HepG2 (cell line): Measurements from ENCODE around the gene OSER1. TPM values are rescaled to one million over a fixed set of nuclear protein-coding genes. Genes with fewer than 3 reads are reported as not detected.

Source experiments
- ATAC-seq: fragments of 200-7000 bp; cut with Tn5 transposase; 3 replicates; pipeline ENCODE4 v1.9.1; 2020; ENCODE audit warnings: mild to moderate bottlenecking, moderate library complexity
- BruUV-seq: library from RNA; stranded (reverse); fragments of 400-500 nt; replicated peaks from 2 replicates; lab custom pipeline; 2021; lab: Mats Ljungman, UMichigan
- CTCF ChIA-PET: fragments of 300-600 bp; formaldehyde crosslinking; extraction: SDS; loops from one replicate; lab custom pipeline; 2021; ENCODE audit warnings: low total read pairs, inconsistent platforms, low intra/inter-chr PET ratio; lab: Yijun Ruan, JAX
- POLR2A ChIA-PET: fragments of 350-600 bp; sonication (Branson Sonifier 250); formaldehyde crosslinking; loops from one replicate; lab custom pipeline; 2020; ENCODE audit warnings: antibody characterized with exemption, inconsistent platforms; lab: Yijun Ruan, JAX
- DNase-seq: peaks from one replicate; pipeline ENCODE4 v3.0.0-alpha.2; 2015; ENCODE audit warnings: low spot score
- FAIRE-seq: peaks from 3 replicates; lab custom pipeline; 2011; peaks lifted over from hg19 to GRCh38; lab: Jason Lieb, UNC
- H2AFZ ChIP-seq: one replicate; pipeline ENCODE4 v1.6.1; 2011; ENCODE audit warnings: low read length, inconsistent platforms
- H3K27ac ChIP-seq: fragments of 300-600 bp; 3 replicates; pipeline ENCODE4 v1.8.0; 2011; ENCODE audit warnings: mixed run types, mild to moderate bottlenecking, mixed read lengths, low read length, inconsistent platforms; ENCODE audit not compliant: insufficient read depth; ENCODE audit errors: extremely low read length
- H3K27me3 ChIP-seq, 2 experiments: fragments of 200-600 bp in 1 of 2; 2 replicates in 1 of 2; 3 replicates in 1 of 2; pipeline versions ENCODE4 v1.6.0 to v1.8.0; 2011; ENCODE audit warnings: low read length in 2 of 2, mild to moderate bottlenecking in 2 of 2, moderate library complexity in 2 of 2, inconsistent platforms in 1 of 2; ENCODE audit not compliant: insufficient read depth in 2 of 2, control insufficient read depth in 1 of 2
- H3K36me3 ChIP-seq, 2 experiments: fragments of 200-600 bp in 1 of 2; replicated peaks in 1 of 2; 2 replicates in 1 of 2; 3 replicates in 1 of 2; pipeline versions ENCODE4 v1.5.1 to v1.8.0; 2011; ENCODE audit warnings: low read length in 2 of 2, inconsistent platforms in 1 of 2; ENCODE audit not compliant: insufficient read depth in 2 of 2, control insufficient read depth in 1 of 2
- H3K4me1 ChIP-seq: 2 replicates; pipeline ENCODE4 v1.5.1; 2012; ENCODE audit warnings: low read length, inconsistent platforms; ENCODE audit not compliant: insufficient read depth
- H3K4me2 ChIP-seq: 2 replicates; pipeline ENCODE4 v1.6.0; 2011; ENCODE audit warnings: low read depth, low read length, inconsistent platforms
- H3K4me3 ChIP-seq, 3 experiments: fragments of 200-600 bp in 1 of 3; sonication (generic), shearing (Covaris generic) in 1 of 3; replicated peaks in 1 of 3; 2 replicates each; pipeline ENCODE4 v1.5.1; 2011 to 2016; ENCODE audit warnings: low read length in 3 of 3, inconsistent platforms in 2 of 3, low read depth in 2 of 3, mild to moderate bottlenecking in 2 of 3, control low read depth in 1 of 3, mixed read lengths in 1 of 3; ENCODE audit not compliant: insufficient read depth in 1 of 3
- H3K79me2 ChIP-seq: one replicate; pipeline ENCODE4 v1.6.1; 2011; ENCODE audit warnings: low read length, inconsistent platforms; ENCODE audit not compliant: insufficient read depth
- H3K9ac ChIP-seq: 2 replicates; pipeline ENCODE4 v1.6.0; 2011; ENCODE audit warnings: mild to moderate bottlenecking, low read depth, low read length, inconsistent platforms; ENCODE audit not compliant: insufficient read depth
- H3K9me3 ChIP-seq: 2 replicates; pipeline ENCODE4 v1.5.1; 2012; ENCODE audit warnings: mild to moderate bottlenecking, low read length
- H4K20me1 ChIP-seq: 2 replicates; pipeline ENCODE4 v1.6.0; 2011; ENCODE audit warnings: inconsistent platforms, mild to moderate bottlenecking, low read length, moderate library complexity; ENCODE audit not compliant: insufficient read depth
- CAMTA2 ChIP-seq: sonication (generic); formaldehyde crosslinking; IDR thresholded peaks from 2 replicates; pipeline ENCODE4 v1.4.0; 2020; ENCODE audit warnings: mild to moderate bottlenecking, missing genetic modification reagents, borderline replicate concordance
- CTCF ChIP-seq: sonication (generic); formaldehyde crosslinking; IDR thresholded peaks from 2 replicates; pipeline ENCODE4 v1.5.0; 2020; ENCODE audit warnings: mild to moderate bottlenecking, missing genetic modification reagents, moderate library complexity
- IRX3 ChIP-seq: sonication (generic); formaldehyde crosslinking; IDR thresholded peaks from 2 replicates; pipeline ENCODE4 v1.8.1; 2023; ENCODE audit warnings: mild to moderate bottlenecking, low read depth, missing genetic modification reagents, borderline replicate concordance
- LCORL ChIP-seq, 2 experiments: fragments of 450-650 bp in 1 of 2; sonication (generic) in 1 of 2; formaldehyde crosslinking in 1 of 2; IDR thresholded peaks; 2 replicates each; pipeline versions ENCODE4 v1.5.0 to v1.6.1; 2017 to 2020; ENCODE audit warnings: antibody characterized with exemption in 1 of 2, missing genetic modification reagents in 1 of 2
- MYC ChIP-seq: sonication (generic); formaldehyde crosslinking; IDR thresholded peaks from 2 replicates; pipeline ENCODE4 v1.9.0; 2021; ENCODE audit warnings: missing genetic modification reagents, borderline replicate concordance
- PBX3 ChIP-seq: sonication (generic); formaldehyde crosslinking; IDR thresholded peaks from 2 replicates; pipeline ENCODE4 v1.8.1; 2023; ENCODE audit warnings: missing genetic modification reagents, inconsistent platforms, borderline replicate concordance
- PCBP2 ChIP-seq: fragments of 200-400 bp; formaldehyde crosslinking; optimal IDR thresholded peaks from 2 replicates; pipeline ENCODE3; 2018; ENCODE audit warnings: low read length, low read depth; ENCODE audit not compliant: poor library complexity, severe bottlenecking
- RBM22 ChIP-seq: fragments of 200-400 bp; formaldehyde crosslinking; optimal IDR thresholded peaks from 2 replicates; pipeline ENCODE3; 2017; ENCODE audit warnings: mild to moderate bottlenecking, low read length, moderate library complexity
- ZBTB3 ChIP-seq: sonication (generic); formaldehyde crosslinking; IDR thresholded peaks from 2 replicates; pipeline ENCODE4 v1.4.0; 2020; ENCODE audit warnings: low read depth, mild to moderate bottlenecking, moderate library complexity, missing genetic modification reagents, borderline replicate concordance
- ZNF121 ChIP-seq: sonication (generic); formaldehyde crosslinking; IDR thresholded peaks from 2 replicates; pipeline ENCODE4 v1.5.0; 2020; ENCODE audit warnings: mild to moderate bottlenecking, missing genetic modification reagents
- ZNF543 ChIP-seq: sonication (generic); formaldehyde crosslinking; IDR thresholded peaks from 2 replicates; pipeline ENCODE4 v1.4.0; 2020; ENCODE audit warnings: mild to moderate bottlenecking, missing genetic modification reagents
- ZNF619 ChIP-seq: sonication (generic); formaldehyde crosslinking; IDR thresholded peaks from 2 replicates; pipeline ENCODE4 v1.4.0; 2020; ENCODE audit warnings: mild to moderate bottlenecking, missing genetic modification reagents
- ZNF775 ChIP-seq: sonication (generic); formaldehyde crosslinking; IDR thresholded peaks from 2 replicates; pipeline ENCODE4 v1.4.0; 2020; ENCODE audit warnings: missing genetic modification reagents, mild to moderate bottlenecking, moderate library complexity, borderline replicate concordance
- WGBS: methylation state at CpG from one replicate; pipeline ENCODE4 v1.1.6; 2017; ENCODE audit warnings: low lambda C conversion rate; 5-methylcytosine and 5-hydroxymethylcytosine counted together
- in situ Hi-C: cut with HindIII; loops from 2 replicates; pipeline ENCODE4 v1.10.0; 2017; ENCODE audit warnings: low pct_unique_long_range_greater_than_20kb; ENCODE audit not compliant: extremely low pct_ligation_motif_present
- intact Hi-C: fragments of 100-400 bp; cut with micrococcal nuclease; formaldehyde crosslinking; loops from one replicate; pipeline ENCODE4 v1.10.0; 2022; ENCODE audit not compliant: unreplicated experiment
- polyA plus RNA-seq, 8 experiments: library from polyadenylated mRNA; depleted of rRNA in 3 of 8; stranded (reverse) in 7 of 8; unstranded in 1 of 8; fragments of >200 nt; fragmentation: Illumina TruSeq in 4 of 8; extraction: Trizol in 4 of 8; gene quantifications; 2 replicates each; pipeline versions ENCODE4 v1.2.1 to v1.2.3, GENCODE V29; 2011 to 2016; ENCODE audit warnings: low read depth in 4 of 8, missing spikeins in 1 of 8, mixed read lengths in 1 of 8; ENCODE audit not compliant: insufficient read depth in 1 of 8
- total RNA-seq, 5 experiments: library from RNA; depleted of rRNA; stranded (reverse); fragments of >200 nt; fragmentation: Illumina TruSeq; extraction: Trizol; gene quantifications; 2 replicates each; pipeline ENCODE4 v1.2.3, GENCODE V29; 2016; ENCODE audit warnings: low read depth in 1 of 5
- TF ChIP-seq, protein P1 (sequence below): sonication (generic); formaldehyde crosslinking; IDR thresholded peaks from 2 replicates; pipeline ENCODE4 v1.9.0; 2021; ENCODE audit warnings: missing genetic modification reagents, borderline replicate concordance

OSER1 gene
- total and polyA plus RNA-seq, 2 of the 13 experiments (the other 11 are each of a cell fraction or from before 2014, with no cell fraction given): 71.2 to 71.5 TPM

- CTCF ChIA-PET: no interaction called here
- no peaks in the 10 kb centered on the region for H3K9me3 ChIP-seq
- FAIRE-seq (no peak), DNase-seq (no peak), ATAC-seq (no peak)
- intact Hi-C loops (no loop called here), in situ Hi-C loops (no loop called here)
- H3K9ac ChIP-seq: no peak overlapping the region
- no peaks in the 10 kb centered on the region for H3K4me1 ChIP-seq
- H3K27me3 ChIP-seq: no peaks in the 10 kb centered on the region
- no TSS peak for BruUV-seq
- peak; percentile 56 for TF ChIP-seq RBM22
- TF ChIP-seq ZBTB3 (CRISPR knock-in tag): no peak
- no peak for TF ChIP-seq ZNF543 (CRISPR knock-in tag)
- H3K79me2 ChIP-seq: peaks cover 43% of the 10 kb centered on the region
- no peak overlapping the region for H2AFZ ChIP-seq
- peaks cover 35 to 74% of the 10 kb centered on the region in 2 experiments for H3K36me3 ChIP-seq
- H4K20me1 ChIP-seq: peaks cover 7% of the 10 kb centered on the region
- POLR2A ChIA-PET: no interaction called here
- 97% methylated on average over 4 of the region's 4 CpGs for WGBS
- no peak overlapping the region for H3K4me3 ChIP-seq
- H3K4me2 ChIP-seq: no peak overlapping the region
- H3K27ac ChIP-seq: no peak overlapping the region
These were observed 11.7 kb downstream of the OSER1 start for GRCh38 chr20:44198872-44199271.

- ATAC-seq: peak; percentile 39
- H3K4me2 ChIP-seq: no peak overlapping the region
- intact Hi-C loops (no loop called here), in situ Hi-C loops (no loop called here)
- no peak overlapping the region for H3K4me3 ChIP-seq
- DNase-seq: no peak
- ChIA-PET CTCF (no interaction called here), POLR2A (no interaction called here)
- H3K27ac ChIP-seq: no peak overlapping the region
- peaks cover 7% of the 10 kb centered on the region for H4K20me1 ChIP-seq
- BruUV-seq: no TSS peak
- H3K79me2 ChIP-seq: peaks cover 18% of the 10 kb centered on the region
- no peak for FAIRE-seq
- H2AFZ ChIP-seq: no peak overlapping the region
- H3K4me1 ChIP-seq: no peaks in the 10 kb centered on the region
- 88% methylated on average over 3 of the region's 3 CpGs for WGBS
- no peaks in the 10 kb centered on the region for H3K9me3 ChIP-seq
- peaks cover 29 to 52% of the 10 kb centered on the region in 2 experiments for H3K36me3 ChIP-seq
- H3K9ac ChIP-seq: no peak overlapping the region
- no peaks in the 10 kb centered on the region for H3K27me3 ChIP-seq
- TF ChIP-seq LCORL (IDR thresholded peaks at IDR 0.05): no peak
- no peak for TF ChIP-seq LCORL (CRISPR knock-in tag; IDR thresholded peaks at IDR 0.05)
- no peak for TF ChIP-seq ZNF121
- no peak for TF ChIP-seq CAMTA2 (CRISPR knock-in tag)
- TF ChIP-seq, protein P1, sequence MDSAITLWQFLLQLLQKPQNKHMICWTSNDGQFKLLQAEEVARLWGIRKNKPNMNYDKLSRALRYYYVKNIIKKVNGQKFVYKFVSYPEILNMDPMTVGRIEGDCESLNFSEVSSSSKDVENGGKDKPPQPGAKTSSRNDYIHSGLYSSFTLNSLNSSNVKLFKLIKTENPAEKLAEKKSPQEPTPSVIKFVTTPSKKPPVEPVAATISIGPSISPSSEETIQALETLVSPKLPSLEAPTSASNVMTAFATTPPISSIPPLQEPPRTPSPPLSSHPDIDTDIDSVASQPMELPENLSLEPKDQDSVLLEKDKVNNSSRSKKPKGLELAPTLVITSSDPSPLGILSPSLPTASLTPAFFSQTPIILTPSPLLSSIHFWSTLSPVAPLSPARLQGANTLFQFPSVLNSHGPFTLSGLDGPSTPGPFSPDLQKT: no peak
- TF ChIP-seq IRX3 (CRISPR knock-in tag): no peak
- no peak for TF ChIP-seq ZNF775 (CRISPR knock-in tag)
- TF ChIP-seq PCBP2: no peak
- no peak for TF ChIP-seq CTCF (CRISPR knock-in tag)
- TF ChIP-seq ZNF619 (CRISPR knock-in tag): no peak
- no peak for TF ChIP-seq PBX3 (CRISPR knock-in tag)
- no peak for TF ChIP-seq MYC (CRISPR knock-in tag)
These were observed 14.3 kb downstream of the OSER1 start for GRCh38 chr20:44196271-44196670.
